Activated CD8-positive, alpha-beta T cell treated with anti-CD3 and anti-CD28 coated beads, Interleukin-2, amount 10 ng/mL, durations not matched to agents 7 days and 5 days (primary cell): ENCODE measurements around the gene SLCO4A1. TPM values are rescaled to one million over a fixed set of nuclear protein-coding genes. Genes with fewer than 3 reads are reported as not detected.

Experiments
- ATAC-seq: fragments of 150-1000 bp; cut with Tn5 transposase; one replicate; pipeline ENCODE4 v1.10.0; 2021; ENCODE audit warnings: moderate library complexity
- CTCF ChIA-PET: fragments of 350-600 bp; sonication (Branson Sonifier 250); formaldehyde crosslinking; loops from one replicate; lab custom pipeline; 2021; ENCODE audit warnings: antibody characterized with exemption; lab: Charles Lee
- POLR2A ChIA-PET: fragments of 350-600 bp; sonication (Branson Sonifier 250); formaldehyde crosslinking; loops from one replicate; lab custom pipeline; 2021; ENCODE audit warnings: antibody characterized with exemption; lab: Charles Lee
- DNase-seq: peaks from one replicate; pipeline ENCODE4 v3.0.0-alpha.2; 2020
- H3K27ac Mint-ChIP-seq: one replicate; pipeline ENCODE4 v1.8.0; 2021; ENCODE audit warnings: mild to moderate bottlenecking, mixed read lengths
- H3K27me3 Mint-ChIP-seq: one replicate; pipeline ENCODE4 v1.8.0; 2021; ENCODE audit warnings: low read depth, mixed read lengths
- H3K36me3 Mint-ChIP-seq: one replicate; pipeline ENCODE4 v1.8.0; 2021; ENCODE audit warnings: low read depth, mixed read lengths
- H3K4me1 Mint-ChIP-seq: one replicate; pipeline ENCODE4 v1.8.0; 2021; ENCODE audit warnings: low read depth, mixed read lengths
- H3K4me3 Mint-ChIP-seq: one replicate; pipeline ENCODE4 v1.8.0; 2021; ENCODE audit warnings: mild to moderate bottlenecking, mixed read lengths
- H3K9me3 Mint-ChIP-seq: one replicate; pipeline ENCODE4 v1.8.0; 2022; ENCODE audit warnings: mixed read lengths; ENCODE audit not compliant: insufficient read depth
- total RNA-seq, 2 experiments: library from RNA; stranded (reverse); gene quantifications; one replicate each; pipeline ENCODE4 v1.2.3, GENCODE V29; 2021

SLCO4A1 gene
- total RNA-seq, 2 experiments from 2014 or later = 79.4 to 79.9 TPM

- H3K9me3 Mint-ChIP-seq = no peaks in the 10 kb centered on the region
- DNase-seq (no peak), ATAC-seq (no peak)
- ChIA-PET CTCF (interaction anchor here (0.6 to 1.6 kb wide), 2 partner anchors 16 to 102 kb away, joined by 3 to 5 read pairs; no protein-coding TSS in a partner anchor), POLR2A (interaction anchor here (1.3 kb wide), 1 partner anchor 9 kb away, joined by 4 read pairs; no protein-coding TSS in a partner anchor)
- H3K27ac Mint-ChIP-seq = no peak overlapping the region
- H3K27me3 Mint-ChIP-seq = peaks cover 42% of the 10 kb centered on the region
- peaks cover 54% of the 10 kb centered on the region for H3K4me1 Mint-ChIP-seq
- no peaks in the 10 kb centered on the region for H3K36me3 Mint-ChIP-seq
- no peak overlapping the region for H3K4me3 Mint-ChIP-seq
Measured at GRCh38 chr20:62601172-62601571, 41.1 kb upstream of the SLCO4A1 start.

- H3K36me3 Mint-ChIP-seq = no peaks in the 10 kb centered on the region
- ATAC-seq = no peak
- H3K27ac Mint-ChIP-seq = no peak overlapping the region
- CTCF ChIA-PET = interaction anchor here (0.6 to 1.6 kb wide), 2 partner anchors 15 to 102 kb away, joined by 3 to 5 read pairs; no protein-coding TSS in a partner anchor
- no peak overlapping the region for H3K4me3 Mint-ChIP-seq
- H3K27me3 Mint-ChIP-seq = peaks cover 40% of the 10 kb centered on the region
- POLR2A ChIA-PET = interaction anchor here (1.3 kb wide), 1 partner anchor 9 kb away, joined by 4 read pairs; no protein-coding TSS in a partner anchor
- peaks cover 57% of the 10 kb centered on the region for H3K4me1 Mint-ChIP-seq
- no peaks in the 10 kb centered on the region for H3K9me3 Mint-ChIP-seq
- DNase-seq = no peak
Measured at GRCh38 chr20:62601714-62602113, 40.6 kb upstream of the SLCO4A1 start.

GRCh38 chr20:62602550-62602949, 39.8 kb upstream of the SLCO4A1 start:
- ChIA-PET POLR2A (interaction anchor here (1.1 to 1.9 kb wide), 6 partner anchors 14 to 193 kb away, joined by 3 to 10 read pairs (median 6); partner anchors contain the start of gene SLCO4A1), CTCF (interaction anchor here (0.6 to 2.3 kb wide), 5 partner anchors 12 to 189 kb away, joined by 4 to 30 read pairs (median 5); no protein-coding TSS in a partner anchor)
- H3K36me3 Mint-ChIP-seq = no peaks in the 10 kb centered on the region
- peaks cover 57% of the 10 kb centered on the region for H3K4me1 Mint-ChIP-seq
- no peaks in the 10 kb centered on the region for H3K9me3 Mint-ChIP-seq
- peaks cover 35% of the 10 kb centered on the region for H3K27me3 Mint-ChIP-seq
- ATAC-seq (peak; percentile 9), DNase-seq (peak; percentile 58)
- H3K4me3 Mint-ChIP-seq = peak overlapping the region; percentile 56
- peak overlapping the region; percentile 82 for H3K27ac Mint-ChIP-seq

GRCh38 chr20:62603021-62603906, 39.0 kb upstream of the SLCO4A1 start:
- Mint-ChIP-seq H3K36me3 (no peaks in the 10 kb centered on the region), H3K9me3 (no peaks in the 10 kb centered on the region), H3K4me3 (peak overlapping the region; percentile 56), H3K27ac (peak overlapping the region; percentile 87), H3K27me3 (peaks cover 28% of the 10 kb centered on the region), H3K4me1 (peaks cover 55% of the 10 kb centered on the region)
- ATAC-seq (peak; percentile 75), DNase-seq (peak; percentile 77)
- ChIA-PET POLR2A (interaction anchor here (1.1 to 1.9 kb wide), 7 partner anchors 14 to 192 kb away, joined by 3 to 10 read pairs (median 5); partner anchors contain the start of gene SLCO4A1), CTCF (interaction anchor here (0.6 to 2.3 kb wide), 8 partner anchors 11 to 193 kb away, joined by 3 to 30 read pairs (median 4); no protein-coding TSS in a partner anchor)

- DNase-seq (peak; percentile 33), ATAC-seq (peak; percentile 53)
- Mint-ChIP-seq H3K27me3 (peaks cover 21% of the 10 kb centered on the region), H3K4me3 (peak overlapping the region; percentile 53), H3K4me1 (peaks cover 47% of the 10 kb centered on the region), H3K9me3 (no peaks in the 10 kb centered on the region), H3K36me3 (no peaks in the 10 kb centered on the region), H3K27ac (peak overlapping the region; percentile 87)
- ChIA-PET CTCF (interaction anchor here (0.8 to 2.3 kb wide), 6 partner anchors 10 to 194 kb away, joined by 3 to 30 read pairs (median 4); no protein-coding TSS in a partner anchor), POLR2A (interaction anchor here (1.4 to 1.9 kb wide), 4 partner anchors 14 to 191 kb away, joined by 4 to 10 read pairs (median 6); no protein-coding TSS in a partner anchor)
Measured at GRCh38 chr20:62603907-62604785, 38.2 kb upstream of the SLCO4A1 start.

GRCh38 chr20:62604796-62605195, 37.5 kb upstream of the SLCO4A1 start:
- no peaks in the 10 kb centered on the region for H3K36me3 Mint-ChIP-seq
- DNase-seq (no peak), ATAC-seq (no peak)
- H3K27me3 Mint-ChIP-seq = peaks cover 20% of the 10 kb centered on the region
- no peak overlapping the region for H3K4me3 Mint-ChIP-seq
- CTCF ChIA-PET = interaction anchor here (2.0 to 3.3 kb wide), 3 partner anchors 10 to 12 kb away, joined by 4 to 30 read pairs (median 23); no protein-coding TSS in a partner anchor
- H3K9me3 Mint-ChIP-seq = no peaks in the 10 kb centered on the region
- H3K27ac Mint-ChIP-seq = no peak overlapping the region
- peaks cover 44% of the 10 kb centered on the region for H3K4me1 Mint-ChIP-seq
- POLR2A ChIA-PET = interaction anchor here (0.7 to 1.9 kb wide), 3 partner anchors 14 to 105 kb away, joined by 3 to 7 read pairs (median 4); no protein-coding TSS in a partner anchor

GRCh38 chr20:62605236-62605943, 36.9 kb upstream of the SLCO4A1 start:
- DNase-seq = no peak
- H3K4me3 Mint-ChIP-seq = no peak overlapping the region
- no peaks in the 10 kb centered on the region for H3K36me3 Mint-ChIP-seq
- ATAC-seq = no peak
- peaks cover 44% of the 10 kb centered on the region for H3K4me1 Mint-ChIP-seq
- H3K27ac Mint-ChIP-seq = peak overlapping the region; percentile 43
- no peaks in the 10 kb centered on the region for H3K9me3 Mint-ChIP-seq
- ChIA-PET POLR2A (interaction anchor here (0.7 to 1.3 kb wide), 2 partner anchors 14 to 106 kb away, joined by 3 to 4 read pairs; no protein-coding TSS in a partner anchor), CTCF (interaction anchor here (1.3 to 3.3 kb wide), 2 partner anchors 12 to 14 kb away, joined by 3 to 23 read pairs; no protein-coding TSS in a partner anchor)
- peaks cover 17% of the 10 kb centered on the region for H3K27me3 Mint-ChIP-seq

- no peaks in the 10 kb centered on the region for H3K9me3 Mint-ChIP-seq
- ChIA-PET CTCF (interaction anchor here (1.3 to 3.3 kb wide), 2 partner anchors 11 to 13 kb away, joined by 3 to 23 read pairs; no protein-coding TSS in a partner anchor), POLR2A (interaction anchor here (1.3 kb wide), 1 partner anchor 13 kb away, joined by 4 read pairs; no protein-coding TSS in a partner anchor)
- peaks cover 44% of the 10 kb centered on the region for H3K4me1 Mint-ChIP-seq
- H3K27me3 Mint-ChIP-seq = peaks cover 16% of the 10 kb centered on the region
- no peak overlapping the region for H3K4me3 Mint-ChIP-seq
- peak overlapping the region; percentile 10 for H3K27ac Mint-ChIP-seq
- no peaks in the 10 kb centered on the region for H3K36me3 Mint-ChIP-seq
- ATAC-seq (no peak), DNase-seq (no peak)
Measured at GRCh38 chr20:62606016-62606415, 36.3 kb upstream of the SLCO4A1 start.

- ATAC-seq (no peak), DNase-seq (no peak)
- H3K27me3 Mint-ChIP-seq = peaks cover 11% of the 10 kb centered on the region
- peaks cover 44% of the 10 kb centered on the region for H3K4me1 Mint-ChIP-seq
- H3K4me3 Mint-ChIP-seq = no peak overlapping the region
- H3K27ac Mint-ChIP-seq = peak overlapping the region; percentile 10
- POLR2A ChIA-PET = no interaction called here
- H3K36me3 Mint-ChIP-seq = no peaks in the 10 kb centered on the region
- CTCF ChIA-PET = interaction anchor here (1.3 to 3.3 kb wide), 2 partner anchors 10 to 13 kb away, joined by 3 to 23 read pairs; no protein-coding TSS in a partner anchor
- no peaks in the 10 kb centered on the region for H3K9me3 Mint-ChIP-seq
Measured at GRCh38 chr20:62606551-62607201, 35.6 kb upstream of the SLCO4A1 start.
